Measurements from ENCODE around the gene SLC22A5. TPM values are rescaled to one million over a fixed set of nuclear protein-coding genes. Genes with fewer than 3 reads are reported as not detected.

Gene SLC22A5
- total and polyA plus RNA-seq, 2 donors from 2014 or later = 28.3 to 36.3 TPM

GRCh38 chr5:132391247-132391646 is 21.7 kb downstream of the SLC22A5 start:
- Histone ChIP-seq H3K9me3 (ENCODE audit: control insufficient read depth in 2 of 3, insufficient read depth in 1 of 3, low read length in 3 of 3) (no peaks in the 10 kb centered on the region), H3K4me3 (ENCODE audit: low read length in 3 of 3) (no peak overlapping the region), H3K27me3 (ENCODE audit: control insufficient read depth, insufficient read depth, low read length) (no peaks in the 10 kb centered on the region), H3K9ac (ENCODE audit: low read length in 3 of 3) (no peak overlapping the region), H3K4me1 (ENCODE audit: control insufficient read depth in 2 of 3, insufficient read depth in 2 of 3, low read depth in 1 of 3, low read length in 3 of 3) (peaks cover 23 to 39% (median 29%) of the 10 kb centered on the region in 3 donors), H3K36me3 (ENCODE audit: control insufficient read depth in 2 of 3, insufficient read depth in 3 of 3, low read length in 3 of 3) (peaks cover 2 to 63% (median 32%) of the 10 kb centered on the region in 3 donors), H3K27ac (ENCODE audit: low read depth in 2 of 2, low read length in 2 of 2) (no peak overlapping the region)
- FAIRE-seq = no peak
- intact Hi-C loops (cut with DNase I) = no loop called here
- TF ChIP-seq CTCF (IDR thresholded peaks at IDR 0.05; ENCODE audit: borderline replicate concordance, extremely low read depth, insufficient read depth) = no peak
- DNase-seq = no peak

GRCh38 chr5:132391870-132392269 is 22.4 kb downstream of the SLC22A5 start:
- no peak overlapping the region for H3K27ac ChIP-seq (ENCODE audit: low read depth in 2 of 2, low read length in 2 of 2)
- H3K36me3 ChIP-seq (ENCODE audit: control insufficient read depth in 2 of 3, insufficient read depth in 3 of 3, low read length in 3 of 3) = peaks cover 5 to 60% (median 32%) of the 10 kb centered on the region in 3 donors
- intact Hi-C loops (cut with DNase I) = no loop called here
- H3K4me3 ChIP-seq (ENCODE audit: low read length in 3 of 3) = no peak overlapping the region
- no peak for DNase-seq
- no peak for FAIRE-seq
- H3K9me3 ChIP-seq (ENCODE audit: control insufficient read depth in 2 of 3, insufficient read depth in 1 of 3, low read length in 3 of 3) = no peaks in the 10 kb centered on the region
- H3K27me3 ChIP-seq (ENCODE audit: control insufficient read depth, insufficient read depth, low read length) = no peaks in the 10 kb centered on the region
- no peak for TF ChIP-seq CTCF (IDR thresholded peaks at IDR 0.05; ENCODE audit: borderline replicate concordance, extremely low read depth, insufficient read depth)
- H3K4me1 ChIP-seq (ENCODE audit: control insufficient read depth in 2 of 3, insufficient read depth in 2 of 3, low read depth in 1 of 3, low read length in 3 of 3) = peaks cover 20 to 33% (median 22%) of the 10 kb centered on the region in 3 donors
- no peak overlapping the region for H3K9ac ChIP-seq (ENCODE audit: low read length in 3 of 3)

GRCh38 chr5:132392411-132392810 is 22.9 kb downstream of the SLC22A5 start:
- TF ChIP-seq CTCF (IDR thresholded peaks at IDR 0.05; ENCODE audit: borderline replicate concordance, extremely low read depth, insufficient read depth) = no peak
- no peak for FAIRE-seq
- Histone ChIP-seq H3K9me3 (ENCODE audit: control insufficient read depth in 2 of 3, insufficient read depth in 1 of 3, low read length in 3 of 3) (no peaks in the 10 kb centered on the region), H3K4me1 (ENCODE audit: control insufficient read depth in 2 of 3, insufficient read depth in 2 of 3, low read depth in 1 of 3, low read length in 3 of 3) (peaks cover 18 to 31% (median 19%) of the 10 kb centered on the region in 3 donors), H3K27me3 (ENCODE audit: control insufficient read depth, insufficient read depth, low read length) (no peaks in the 10 kb centered on the region), H3K9ac (ENCODE audit: low read length in 3 of 3) (no peak overlapping the region), H3K36me3 (ENCODE audit: control insufficient read depth in 2 of 3, insufficient read depth in 3 of 3, low read length in 3 of 3) (peaks cover 5 to 59% (median 32%) of the 10 kb centered on the region in 3 donors), H3K27ac (ENCODE audit: low read depth in 2 of 2, low read length in 2 of 2) (no peak overlapping the region), H3K4me3 (ENCODE audit: low read length in 3 of 3) (no peak overlapping the region)
- DNase-seq = no peak
- intact Hi-C loops (cut with DNase I) = no loop called here

Measured in kidney (tissue), 14 donors.